ENCODE data around the gene MTCH1. TPM values are rescaled to one million over a fixed set of nuclear protein-coding genes. Genes with fewer than 3 reads are reported as not detected.

The MTCH1 gene
- total RNA-seq, 1 experiment from 2014 or later = 204 TPM

GRCh38 chr6:36984581-36985416, 1.2 kb downstream of the MTCH1 start:
- Mint-ChIP-seq H3K4me3 (no peak overlapping the region), H3K36me3 (no peaks in the 10 kb centered on the region), H3K9me3 (0 out of 2 replicates have a peak, but pooled peaks cover 3% of the 10 kb centered on the region), H3K27me3 (ENCODE audit: low read depth) (no peaks in the 10 kb centered on the region), H3K27ac (no peak overlapping the region), H3K4me1 (peaks cover 30% of the 10 kb centered on the region)
- CTCF ChIA-PET = interaction anchor here (1.3 to 2.6 kb wide), 4 partner anchors 33 to 110 kb away, joined by 3 to 12 read pairs (median 8); partner anchors contain the start of genes C6orf89 and PPIL1
- peak; percentile 54 for ATAC-seq
- POLR2A ChIA-PET = interaction anchor here (0.6 to 1.0 kb wide), 3 partner anchors 12 to 610 kb away, joined by 3 to 4 read pairs (median 3); no protein-coding TSS in a partner anchor
- TF ChIP-seq ZMAT4 (CRISPR knock-in tag; IDR thresholded peaks at IDR 0.05) = 0 out of 2 replicates have a peak, but pooled peaks have one; percentile 26
- peak; percentile 39 for TF ChIP-seq ZNF281 (CRISPR knock-in tag; IDR thresholded peaks at IDR 0.05)
- no peak for TF ChIP-seq SMAD4 (CRISPR knock-in tag; IDR thresholded peaks at IDR 0.05)
- DNase-seq (ENCODE audit: low spot score) = peak; percentile 68

- Mint-ChIP-seq H3K27ac (no peak overlapping the region), H3K4me1 (peaks cover 30% of the 10 kb centered on the region), H3K9me3 (no peaks in the 10 kb centered on the region), H3K36me3 (no peaks in the 10 kb centered on the region; the same call in 1 of the 2 replicates), H3K4me3 (no peak overlapping the region), H3K27me3 (ENCODE audit: low read depth) (no peaks in the 10 kb centered on the region)
- ChIA-PET CTCF (interaction anchor here (0.7 to 4.9 kb wide), 2 partner anchors 34 to 218 kb away, joined by 3 to 63 read pairs; no protein-coding TSS in a partner anchor), POLR2A (no interaction called here)
- ATAC-seq (no peak), DNase-seq (ENCODE audit: low spot score) (no peak)
- TF ChIP-seq ZNF281 (CRISPR knock-in tag; IDR thresholded peaks at IDR 0.05) (no peak), ZNF423 (CRISPR knock-in tag; IDR thresholded peaks at IDR 0.05) (no peak), PREB (CRISPR knock-in tag; IDR thresholded peaks at IDR 0.05; ENCODE audit: borderline replicate concordance) (no peak), TP53 (CRISPR knock-in tag; IDR thresholded peaks at IDR 0.05) (no peak), ZNF396 (CRISPR knock-in tag; IDR thresholded peaks at IDR 0.05; ENCODE audit: borderline replicate concordance) (no peak), TEAD1 (CRISPR knock-in tag; IDR thresholded peaks at IDR 0.05) (no peak), ZNF317 (CRISPR knock-in tag; IDR thresholded peaks at IDR 0.05; ENCODE audit: borderline replicate concordance, low read depth) (no peak), ZNF219 (CRISPR knock-in tag; IDR thresholded peaks at IDR 0.05; ENCODE audit: borderline replicate concordance) (no peak), ETV6 (CRISPR knock-in tag; IDR thresholded peaks at IDR 0.05) (no peak), CTCF (IDR thresholded peaks at IDR 0.05) (no peak), ZNF425 (CRISPR knock-in tag; conservative IDR thresholded peaks at IDR 0.05) (no peak), ZMAT4 (CRISPR knock-in tag; IDR thresholded peaks at IDR 0.05) (no peak), JAZF1 (CRISPR knock-in tag; IDR thresholded peaks at IDR 0.05) (no peak), CREM (CRISPR knock-in tag; IDR thresholded peaks at IDR 0.05) (no peak), PRRX2 (CRISPR knock-in tag; IDR thresholded peaks at IDR 0.05) (no peak), CDX4 (CRISPR knock-in tag; IDR thresholded peaks at IDR 0.05; ENCODE audit: borderline replicate concordance) (no peak), TEAD4 (CRISPR knock-in tag; IDR thresholded peaks at IDR 0.05) (no peak), GABPB1 (CRISPR knock-in tag; IDR thresholded peaks at IDR 0.05) (no peak), ESRRA (CRISPR knock-in tag; IDR thresholded peaks at IDR 0.05; ENCODE audit: borderline replicate concordance) (no peak)
These were observed 2.5 kb downstream of the MTCH1 start for GRCh38 chr6:36983538-36983937.
